LNCAP (cell line): ENCODE measurements around the gene SERPINI1.
A peak's percentile ranks its signal among the peaks of the same experiment; 100 is the strongest.

Experiments used
- CTCF ChIP-seq: fragments of 450-650 bp; IDR thresholded peaks from 2 replicates; pipeline ENCODE4 v1.5.1; 2017; ENCODE audit warnings: mild to moderate bottlenecking

The SERPINI1 gene

GRCh38 chr3:167821248-167821805, 85.8 kb downstream of the SERPINI1 start:
- TF ChIP-seq CTCF = no peak

- no peak for TF ChIP-seq CTCF
Measured at GRCh38 chr3:167823738-167824137, 88.2 kb downstream of the SERPINI1 start.

- TF ChIP-seq CTCF = no peak
Measured at GRCh38 chr3:167829071-167829470, 93.5 kb downstream of the SERPINI1 start.

- no peak for TF ChIP-seq CTCF
Measured at GRCh38 chr3:167830007-167830406, 94.5 kb downstream of the SERPINI1 start.

GRCh38 chr3:167835359-167835758, 99.8 kb downstream of the SERPINI1 start:
- no peak for TF ChIP-seq CTCF

- no peak for TF ChIP-seq CTCF
Measured at GRCh38 chr3:167835953-167836352, 100.4 kb downstream of the SERPINI1 start.

- TF ChIP-seq CTCF = peak; percentile 38; the same call in 1 of the 2 replicates
Measured at GRCh38 chr3:167837466-167837865, 101.9 kb downstream of the SERPINI1 start.
